Measurements from ENCODE around the gene CRB3.
"Not testable (repeated sequence)": the region's sequence is repeated elsewhere in the genome, so short reads cannot be mapped to it uniquely, and the experiment has no call there.

The CRB3 gene

GRCh38 chr19:6498294-6499036 lies 34.4 kb downstream of the CRB3 start:
- no peak for DNase-seq

GRCh38 chr19:6499052-6499790 lies 35.1 kb downstream of the CRB3 start:
- no peak for DNase-seq

GRCh38 chr19:6500837-6501739 lies 37.0 kb downstream of the CRB3 start:
- no peak for DNase-seq

GRCh38 chr19:6501740-6502648 lies 37.9 kb downstream of the CRB3 start, which contains the start of gene TUBB4A:
TUBB4A (minus strand) TSS chr19:6502309; CDS start chr19:6502212, 97 bp downstream.
- peak; percentile 76 for DNase-seq

- no peak for DNase-seq
Observed at GRCh38 chr19:6503407-6504201, 39.5 kb downstream of the CRB3 start.

- DNase-seq, result not testable (repeated sequence)
Observed at GRCh38 chr19:6508028-6508771, 44.1 kb downstream of the CRB3 start.

GRCh38 chr19:6509118-6509971 lies 45.3 kb downstream of the CRB3 start:
- no peak for DNase-seq

GRCh38 chr19:6510618-6511017 lies 46.5 kb downstream of the CRB3 start:
- DNase-seq, result no peak

- no peak for DNase-seq
Observed at GRCh38 chr19:6514089-6514488, 50.0 kb downstream of the CRB3 start.

GRCh38 chr19:6514926-6515544 lies 51.0 kb downstream of the CRB3 start:
- no peak for DNase-seq

GRCh38 chr19:6516018-6516658 lies 52.1 kb downstream of the CRB3 start:
- DNase-seq, result peak; percentile 87

All from activated effector memory CD4-positive, alpha-beta T cell treated with anti-CD3 and anti-CD28 coated beads, Interleukin-2, amount 50 U/mL, for 16 hours (primary cell).